HEK293T (cell line): ENCODE results near the gene PYHIN1.

Experiments
- BHLHE40 ChIP-seq: fragments of 450-650 bp; IDR thresholded peaks from 2 replicates; pipeline ENCODE4 v1.6.1; 2016; ENCODE audit warnings: mild to moderate bottlenecking, moderate library complexity, borderline replicate concordance
- ELF4 ChIP-seq: fragments of 450-650 bp; IDR thresholded peaks from 2 replicates; pipeline ENCODE4 v1.6.1; 2017; ENCODE audit warnings: antibody characterized with exemption
- FOXM1 ChIP-seq: fragments of 450-650 bp; IDR thresholded peaks from 2 replicates; pipeline ENCODE4 v1.6.1; 2017; ENCODE audit warnings: mild to moderate bottlenecking, borderline replicate concordance
- NFRKB ChIP-seq: fragments of 450-650 bp; IDR thresholded peaks from 2 replicates; pipeline ENCODE4 v1.6.1; 2016; ENCODE audit warnings: mild to moderate bottlenecking, moderate library complexity
- SP1 ChIP-seq: fragments of 450-650 bp; IDR thresholded peaks from 2 replicates; pipeline ENCODE4 v1.6.1; 2017
- TARDBP ChIP-seq: fragments of 450-650 bp; IDR thresholded peaks from 2 replicates; pipeline ENCODE4 v1.6.1; 2016

DNA sequence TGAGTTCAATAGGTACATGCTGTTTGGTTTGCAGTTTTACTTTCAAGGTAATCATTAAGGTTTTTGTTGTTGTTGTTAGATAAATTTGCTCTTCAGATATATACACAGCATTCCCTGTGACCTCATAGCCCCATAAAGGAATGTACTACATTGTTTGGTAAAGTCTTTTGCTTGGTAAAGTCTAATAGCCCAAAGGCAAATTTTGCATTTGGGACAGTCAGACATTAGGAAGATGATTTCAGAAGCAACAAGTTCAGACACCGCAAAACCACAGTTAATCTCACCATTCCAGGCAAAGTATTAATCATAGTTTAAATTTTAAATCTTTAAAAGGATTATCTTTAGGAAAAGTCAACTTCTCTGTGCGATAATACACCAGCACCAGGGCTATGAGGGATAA is 32.6 kb upstream of the PYHIN1 start:
- no peak for TF ChIP-seq NFRKB
- TF ChIP-seq TARDBP = no peak
- TF ChIP-seq BHLHE40 = no peak
- TF ChIP-seq ELF4 = no peak
- TF ChIP-seq SP1 = no peak
- TF ChIP-seq FOXM1 = no peak
